GM13976 (cell line): ENCODE results near the gene C17orf67.

Experiments used
- DNase-seq: peaks from one replicate; pipeline ENCODE4 v3.0.0; 2012; ENCODE audit warnings: low spot score
- CTCF ChIP-seq: IDR thresholded peaks from 2 replicates; pipeline ENCODE4 v1.5.1; 2012; ENCODE audit warnings: borderline replicate concordance, mild to moderate bottlenecking; ENCODE audit not compliant: insufficient read depth; ENCODE audit errors: extremely low read depth, missing control alignments, control extremely low read depth
- in situ Hi-C: fragments of 300-500 bp; cut with MboI; formaldehyde crosslinking; loops from one replicate; pipeline ENCODE4 v1.12.0; 2022; ENCODE audit warnings: low sequenced_read_pairs, mixed read lengths, inconsistent platforms; ENCODE audit not compliant: unreplicated experiment

C17orf67 gene

DNA sequence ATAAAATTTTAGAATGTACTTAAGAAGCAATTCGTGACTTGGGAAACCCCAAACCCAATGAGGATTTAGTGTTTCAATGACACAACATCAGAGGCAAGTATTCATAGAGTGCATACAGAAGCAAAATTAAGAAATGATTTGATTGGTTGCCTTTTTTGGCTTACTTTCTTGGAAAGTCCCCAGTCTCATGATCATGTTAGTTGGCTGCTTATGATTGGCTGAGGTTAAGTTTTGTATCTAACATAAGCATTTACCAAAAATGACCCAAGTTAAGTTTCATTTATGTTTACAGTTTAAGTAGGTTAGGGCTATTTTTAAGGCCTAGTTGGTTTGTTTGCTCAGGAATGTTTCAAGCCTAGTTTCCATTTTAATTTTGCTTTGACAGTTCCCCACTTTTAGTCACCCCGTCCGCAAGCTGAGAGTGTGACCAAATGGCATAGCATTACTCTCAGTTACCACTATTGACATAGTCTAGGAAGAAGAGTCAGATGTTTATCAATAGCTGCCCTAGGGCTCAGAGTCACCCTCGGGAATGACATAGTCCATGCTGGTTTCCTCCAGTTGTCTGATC, 36.4 kb upstream of the C17orf67 start:
- TF ChIP-seq CTCF, result no peak
- in situ Hi-C loops, result no loop called here
- peak; percentile 67 for DNase-seq

DNA sequence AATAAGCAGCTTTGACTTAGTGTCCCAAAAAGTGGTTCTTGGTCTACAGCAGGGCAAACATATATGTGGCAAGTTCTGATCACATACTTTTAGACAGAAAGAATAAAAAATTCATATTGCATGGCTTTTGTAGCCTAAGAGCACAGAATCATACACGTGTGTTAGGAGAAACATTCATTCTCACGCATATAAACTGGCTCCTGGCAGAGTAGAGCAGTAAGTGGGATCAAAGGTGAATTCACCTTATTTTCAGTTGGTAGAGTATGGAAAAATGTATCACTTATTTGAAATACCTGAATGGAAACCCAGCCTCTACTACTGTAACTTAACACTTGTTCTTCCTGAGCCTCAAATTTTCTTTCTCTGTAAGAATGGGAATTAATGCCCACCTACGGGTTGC, 35.0 kb upstream of the C17orf67 start:
- in situ Hi-C loops, result no loop called here

DNA sequence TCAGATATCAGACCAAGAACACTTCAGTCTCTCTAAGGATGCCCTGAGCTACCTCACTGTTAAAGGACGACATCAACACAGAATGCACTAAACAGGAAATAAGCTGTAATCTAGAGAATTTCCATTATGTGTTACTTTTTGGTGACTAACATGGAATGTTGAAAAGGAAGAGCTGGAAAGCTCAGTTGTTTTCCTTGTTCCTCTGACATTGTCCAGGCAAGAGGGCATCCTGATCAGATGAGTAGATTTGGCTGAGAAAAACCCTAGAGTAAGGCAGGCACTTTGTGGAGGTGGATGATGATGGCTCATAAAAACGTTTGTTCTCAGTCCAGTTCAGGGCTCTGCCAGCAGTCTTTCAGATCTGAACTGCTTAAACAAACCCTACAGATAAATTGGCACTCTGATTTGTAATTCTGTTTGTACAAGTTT, 34.2 kb upstream of the C17orf67 start:
- no peak for TF ChIP-seq CTCF
- no peak for DNase-seq
- in situ Hi-C loops, result no loop called here

More for the DNA sequence above, 35.0 kb upstream of the C17orf67 start:
- TF ChIP-seq CTCF, result no peak
- DNase-seq, result no peak

- in situ Hi-C loops, result no loop called here
- DNase-seq, result no peak
Measured at GRCh38 chr17:56866496-56866895, 32.8 kb upstream of the C17orf67 start.

DNA sequence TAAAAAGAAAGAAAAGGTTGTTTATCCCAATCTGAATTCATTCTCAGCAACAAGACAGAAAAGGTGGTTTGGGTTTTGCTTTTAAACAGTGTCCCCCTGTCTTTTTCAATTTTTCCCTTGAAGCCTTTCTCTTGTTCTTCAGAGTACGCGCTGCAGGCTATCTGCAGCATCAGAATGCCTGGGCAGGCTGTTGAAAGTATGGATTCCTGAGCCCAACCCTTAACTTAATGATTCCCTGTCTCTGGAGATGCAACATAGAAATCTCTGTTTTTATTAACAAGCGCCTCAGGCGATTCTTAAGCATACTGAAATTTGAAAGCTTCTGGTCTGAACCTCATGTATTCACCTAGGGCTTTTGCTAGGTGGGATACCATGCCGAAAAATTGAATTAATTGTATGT, 32.4 kb upstream of the C17orf67 start:
- no peak for TF ChIP-seq CTCF
- in situ Hi-C loops, result no loop called here

More at GRCh38 chr17:56866496-56866895, 32.8 kb upstream of the C17orf67 start:
- TF ChIP-seq CTCF, result no peak

DNA sequence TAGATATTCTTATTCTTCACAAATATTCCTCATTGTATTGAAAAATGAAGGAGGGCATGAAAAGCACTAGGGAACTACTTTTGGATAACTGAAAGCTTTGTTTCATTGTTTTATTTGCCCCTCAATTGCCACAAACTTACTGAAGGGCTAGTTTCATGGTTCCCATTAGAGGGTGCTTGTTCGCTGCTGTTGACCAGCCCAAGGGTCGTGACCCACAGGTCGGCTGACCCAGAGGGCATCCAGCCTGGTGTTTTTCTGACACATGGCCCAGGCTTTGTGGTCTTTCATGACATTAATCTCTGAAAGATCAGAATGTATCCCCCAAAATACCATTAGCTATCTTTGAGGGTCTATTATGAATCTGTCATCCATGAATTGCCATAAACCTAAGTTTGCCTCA, 30.3 kb upstream of the C17orf67 start:
- in situ Hi-C loops, result no loop called here
- no peak for DNase-seq

More for the DNA sequence above, 32.4 kb upstream of the C17orf67 start:
- no peak for DNase-seq

More for the DNA sequence above, 30.3 kb upstream of the C17orf67 start:
- no peak for TF ChIP-seq CTCF
